Midbrain (tissue), 1 donor: ENCODE results near the gene CYP19A1.
A peak's percentile ranks its signal among the peaks of the same experiment; 100 is the strongest.

Experiments
- DNase-seq: peaks from one replicate; lab custom pipeline; 2025; lab: John Stamatoyannopoulos, UW

CYP19A1 gene

DNA sequence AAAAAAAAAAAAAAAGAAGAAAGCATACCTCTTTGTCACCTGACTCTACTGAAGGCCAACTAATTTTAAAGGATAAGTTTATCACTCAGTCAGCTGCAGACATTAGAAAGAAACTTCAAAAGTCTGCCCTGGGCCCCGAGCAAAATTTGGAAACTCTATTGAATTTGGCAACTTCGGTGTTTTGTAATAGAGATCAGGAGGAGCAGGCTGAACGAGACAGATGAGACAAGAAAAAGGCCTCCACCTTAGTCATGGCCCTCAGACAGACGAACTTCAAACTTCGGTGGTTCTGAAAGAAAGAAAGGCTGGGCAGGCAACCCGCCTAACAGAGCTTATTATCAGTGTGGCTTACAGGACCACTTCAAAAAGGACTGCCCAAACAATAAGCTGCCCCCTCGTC, 21.6 kb upstream of the CYP19A1 start:
- no peak for DNase-seq

- no peak for DNase-seq
Measured at GRCh38 chr15:51356983-51357382, 18.6 kb upstream of the CYP19A1 start.

DNA sequence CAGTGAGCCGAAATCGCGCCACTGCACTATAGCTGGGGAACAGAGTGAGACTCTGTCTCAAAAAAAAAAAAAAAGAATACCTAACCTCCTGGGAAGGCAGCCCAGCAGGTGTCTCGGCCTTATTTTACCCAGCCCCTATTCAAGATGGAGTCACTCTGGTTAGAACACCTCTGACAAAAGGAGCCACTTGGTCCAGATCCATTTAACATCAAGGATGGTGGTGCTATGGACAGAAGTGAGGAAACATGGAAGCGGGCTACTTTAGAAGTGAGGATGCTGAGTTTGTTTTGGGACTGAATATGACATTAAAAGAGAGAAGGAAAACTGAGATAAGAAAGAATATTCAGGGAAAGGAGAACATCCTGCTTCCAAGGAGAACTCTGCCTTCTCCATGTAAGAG, 17.8 kb upstream of the CYP19A1 start:
- DNase-seq, result no peak

- no peak for DNase-seq
Measured at GRCh38 chr15:51355096-51355495, 16.7 kb upstream of the CYP19A1 start.

DNA sequence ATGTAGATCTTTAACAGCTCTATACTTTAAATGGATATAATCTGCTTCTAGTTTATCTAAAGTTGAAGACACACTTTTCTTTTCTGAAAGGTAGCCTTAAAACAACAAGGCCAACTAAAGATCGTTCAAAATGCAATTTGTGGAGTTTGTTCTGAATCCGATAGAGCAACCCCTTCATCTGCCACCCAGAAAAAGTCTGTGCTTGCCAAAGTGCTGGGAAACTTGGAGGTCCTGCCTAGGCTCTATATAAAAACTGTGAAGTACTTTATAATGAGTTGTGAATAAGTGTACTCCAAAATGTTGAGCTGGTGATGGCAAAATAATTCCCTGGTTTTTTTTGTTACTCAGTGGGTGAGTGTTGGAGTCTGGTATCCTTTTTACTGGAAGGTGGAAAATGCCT, 15.6 kb upstream of the CYP19A1 start:
- no peak for DNase-seq

GRCh38 chr15:51350723-51351122, 12.3 kb upstream of the CYP19A1 start:
- DNase-seq, result no peak

DNA sequence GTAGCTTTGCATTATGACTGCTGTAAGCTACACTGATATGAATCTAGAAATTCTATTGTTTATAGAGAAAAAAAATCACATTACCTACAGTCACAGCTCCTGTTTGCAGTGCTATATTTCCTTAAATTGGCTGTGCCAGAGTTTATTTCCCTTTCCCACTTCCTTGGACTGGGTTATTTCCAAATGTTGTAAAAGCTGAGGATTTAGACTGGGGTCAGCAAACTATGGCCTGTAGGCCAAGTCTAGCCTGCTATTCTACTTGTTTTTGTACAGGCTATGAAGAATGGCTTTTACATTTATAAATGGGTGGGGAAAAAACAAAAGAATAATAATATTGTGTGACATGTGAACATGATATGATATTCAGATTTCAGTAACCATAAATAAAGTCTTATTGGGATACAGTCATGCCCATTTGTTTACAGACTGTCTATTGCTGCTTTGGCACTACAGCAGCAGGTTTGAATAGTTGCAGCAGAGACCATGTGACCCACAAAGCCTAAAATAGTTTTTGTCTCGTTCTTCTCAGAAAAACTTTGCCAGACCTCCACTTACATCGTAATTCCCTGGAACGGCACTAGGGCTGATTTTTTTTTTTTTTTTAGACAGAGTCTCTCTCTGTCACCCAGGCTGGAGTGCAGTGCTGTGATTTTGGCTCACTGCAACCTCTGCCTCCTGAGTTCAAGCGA, 10.9 kb upstream of the CYP19A1 start:
- DNase-seq, result peak; percentile 63

DNA sequence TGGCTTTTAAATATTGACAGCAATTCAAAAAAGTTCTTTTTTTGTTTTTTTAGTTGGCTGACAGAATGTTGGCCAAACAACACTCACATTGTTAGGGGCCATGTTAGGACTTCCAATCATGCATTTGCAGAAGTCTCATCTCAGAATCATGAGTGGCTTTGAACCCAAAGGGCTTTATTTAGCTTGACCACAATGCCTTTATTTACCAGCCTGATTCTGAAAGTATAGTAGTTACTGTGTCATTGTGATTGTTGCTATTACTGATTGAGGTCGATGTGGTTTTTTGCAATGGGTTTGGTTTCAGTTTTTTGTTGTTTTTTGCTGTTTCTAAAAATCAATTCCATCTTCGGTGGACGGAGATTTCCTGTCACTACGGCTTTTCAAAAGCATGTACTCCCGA, 10.3 kb upstream of the CYP19A1 start:
- peak; percentile 65 for DNase-seq

DNA sequence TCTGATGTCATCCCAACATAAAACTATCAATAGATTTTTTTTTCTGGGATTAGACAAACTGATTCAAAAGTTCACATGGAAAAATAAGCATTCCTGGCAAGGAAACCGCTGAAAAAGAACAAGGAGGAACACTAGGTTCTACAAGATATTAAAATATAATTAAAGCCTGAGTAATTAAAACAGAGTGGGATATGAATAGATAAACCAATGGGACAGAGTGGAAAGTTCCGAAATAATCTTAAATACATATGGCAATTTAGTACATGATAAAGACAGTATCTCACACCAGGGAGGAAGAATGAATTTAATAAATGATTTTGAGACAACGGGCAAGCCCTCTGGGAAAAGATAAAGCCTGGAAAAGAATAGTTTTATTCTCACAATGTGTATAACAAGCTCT, 7.7 kb upstream of the CYP19A1 start:
- no peak for DNase-seq

DNA sequence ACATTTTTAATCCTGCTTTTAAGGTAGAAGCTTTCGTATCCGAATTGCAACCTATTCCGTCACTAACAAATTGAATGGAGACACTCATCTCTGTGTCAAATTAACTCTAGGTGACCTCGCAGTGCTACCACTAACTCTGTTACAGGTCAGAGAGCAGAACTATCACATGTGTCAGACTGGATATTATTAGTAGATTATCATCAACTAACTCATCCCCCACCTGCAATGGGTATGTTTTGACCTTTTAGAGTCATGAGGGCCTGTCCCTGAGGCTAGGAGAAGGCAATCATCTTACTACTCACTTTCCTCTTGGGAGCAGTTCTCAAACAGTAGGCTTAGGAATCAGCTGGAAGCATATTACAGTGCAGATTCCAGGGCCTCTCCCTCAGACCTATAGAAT, 5.1 kb upstream of the CYP19A1 start:
- no peak for DNase-seq

DNA sequence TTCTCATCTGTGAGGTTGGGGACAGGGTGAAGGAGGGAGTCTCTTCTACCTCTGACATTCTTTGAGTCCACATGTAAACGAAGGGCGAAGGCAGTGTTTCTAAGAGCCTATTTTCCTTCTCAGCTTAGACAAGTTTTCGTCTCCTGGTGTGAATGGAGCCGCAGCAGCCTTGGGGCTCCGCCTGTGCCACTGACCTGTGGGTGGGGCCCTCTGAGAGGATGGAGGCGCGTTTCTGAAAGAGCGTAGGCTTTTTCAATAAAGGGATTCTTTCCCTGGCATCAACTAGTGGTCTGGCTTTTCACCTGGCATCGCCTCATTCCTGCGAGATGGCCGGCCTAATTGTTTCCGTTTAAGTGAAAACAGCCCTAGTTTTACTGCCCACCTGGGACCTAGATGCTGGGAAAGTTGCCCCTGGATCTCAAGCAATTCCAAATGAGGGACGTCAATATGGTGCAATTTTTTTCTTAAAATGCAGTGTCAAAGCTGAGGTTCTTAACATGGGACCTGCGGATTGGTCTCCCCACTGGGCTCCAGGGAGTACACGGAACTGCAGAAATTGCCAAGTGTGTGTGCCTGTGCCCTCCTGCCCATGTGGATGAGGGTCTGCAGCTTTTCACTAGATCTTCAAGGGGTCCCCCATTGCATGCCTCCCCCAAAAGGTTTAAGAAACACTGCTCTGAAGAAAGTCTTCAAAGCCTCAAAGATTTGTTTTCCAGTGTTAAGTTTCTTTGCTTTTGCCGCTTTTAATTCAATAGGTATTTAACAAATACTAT, 4.0 kb upstream of the CYP19A1 start:
- peak; percentile 32 for DNase-seq

DNA sequence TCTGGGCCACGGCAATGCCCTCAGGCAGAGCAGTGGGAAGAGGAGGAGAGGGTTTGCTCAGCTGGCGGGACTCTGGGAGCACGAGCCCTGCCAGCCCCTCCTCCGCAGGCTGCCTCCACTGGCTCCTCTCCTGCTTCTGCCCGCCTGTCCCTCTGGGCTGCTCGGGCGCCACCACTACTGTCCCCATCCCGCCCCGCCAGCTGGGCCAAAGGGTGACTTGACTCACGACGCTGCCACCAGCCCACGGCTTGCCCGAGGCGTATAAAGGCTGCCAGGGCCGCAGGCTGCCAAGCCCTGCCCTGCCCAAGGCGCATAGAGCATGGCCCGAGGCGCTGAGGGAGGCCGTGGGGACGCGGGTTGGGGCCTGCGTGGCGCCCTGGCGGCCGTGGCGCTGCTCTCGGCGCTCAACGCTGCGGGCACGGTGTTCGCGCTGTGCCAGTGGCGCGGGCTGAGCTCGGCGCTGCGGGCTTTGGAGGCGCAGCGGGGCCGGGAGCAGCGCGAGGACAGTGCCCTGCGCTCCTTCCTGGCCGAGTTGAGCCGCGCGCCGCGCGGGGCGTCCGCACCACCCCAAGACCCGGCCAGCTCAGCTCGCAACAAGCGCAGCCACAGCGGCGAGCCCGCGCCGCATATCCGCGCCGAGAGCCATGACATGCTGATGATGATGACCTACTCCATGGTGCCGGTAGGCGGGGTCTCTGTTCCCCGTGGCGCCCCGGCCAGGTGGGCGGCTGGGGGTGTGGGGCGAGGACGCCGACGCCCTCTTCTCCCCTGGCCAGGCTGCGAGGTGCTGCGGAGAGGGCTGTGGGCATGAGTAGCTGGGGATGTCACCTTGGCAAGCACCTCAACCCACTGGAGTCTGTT, 3.2 kb upstream of the CYP19A1 start, which contains the start of gene GLDN:
TSS of gene GLDN (plus strand) at position 290 of the 861 bp plus-strand sequence. CDS start at position 320, 30 bp downstream.
- DNase-seq, result peak; percentile 81

DNA sequence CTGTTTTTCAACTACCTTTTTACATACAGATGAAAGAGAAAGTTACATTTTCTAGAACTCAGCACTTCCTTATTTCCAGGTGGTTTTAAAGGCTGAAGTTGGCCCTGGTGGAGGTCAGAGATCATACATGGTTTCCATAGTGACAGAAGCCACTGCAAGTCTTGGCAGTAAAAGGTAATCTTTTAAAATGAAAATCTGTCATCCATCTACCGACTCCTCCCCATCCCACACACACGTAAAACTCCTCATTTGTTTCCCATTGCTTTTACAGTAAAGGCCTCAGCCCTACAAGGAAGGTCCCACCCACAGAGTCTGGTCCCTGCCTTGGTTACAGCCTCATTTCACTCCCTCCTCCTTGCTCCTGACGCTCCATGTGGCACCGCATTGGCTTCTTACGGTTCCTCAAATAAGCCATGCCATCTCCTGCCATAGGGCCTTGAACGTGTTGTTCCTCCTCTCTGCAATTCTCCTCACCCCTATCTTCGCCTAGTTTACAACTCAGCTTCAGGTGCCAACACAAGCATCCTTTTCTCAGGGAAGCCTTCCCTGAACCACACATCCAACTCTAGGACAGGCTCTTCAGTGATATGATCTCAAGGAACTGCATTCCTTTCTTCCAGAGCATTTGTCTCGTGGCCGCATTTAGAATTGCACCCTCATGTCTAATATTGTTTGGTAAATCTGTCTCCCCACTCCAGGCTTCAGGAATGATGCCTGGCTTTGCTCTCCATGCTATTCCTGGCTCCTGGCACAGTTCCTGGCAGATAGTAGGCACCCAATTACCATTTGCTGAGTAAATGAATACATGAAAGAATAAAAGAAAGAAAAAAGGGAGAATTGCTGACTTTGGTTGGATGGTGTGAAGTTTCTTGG, 2.6 kb downstream of the CYP19A1 start:
- no peak for DNase-seq

DNA sequence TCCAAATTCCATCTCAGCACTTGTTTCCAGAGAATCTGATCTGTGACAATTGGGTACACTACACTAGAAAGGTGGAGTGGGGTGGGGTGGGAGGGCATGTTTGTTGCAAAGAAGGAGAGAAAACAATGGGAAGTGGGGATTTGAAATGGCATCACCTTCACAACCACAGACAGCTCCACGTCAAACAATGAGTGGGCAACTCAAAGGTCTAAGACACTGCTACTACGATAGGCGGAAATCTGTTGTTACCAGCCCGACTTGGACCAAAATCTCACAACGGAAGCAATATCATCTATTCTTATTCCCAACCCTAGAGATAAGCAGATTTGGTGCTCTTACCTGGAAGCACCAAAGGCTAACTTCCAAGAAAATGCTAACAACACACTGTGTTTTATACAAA, 3.3 kb downstream of the CYP19A1 start:
- no peak for DNase-seq

DNA sequence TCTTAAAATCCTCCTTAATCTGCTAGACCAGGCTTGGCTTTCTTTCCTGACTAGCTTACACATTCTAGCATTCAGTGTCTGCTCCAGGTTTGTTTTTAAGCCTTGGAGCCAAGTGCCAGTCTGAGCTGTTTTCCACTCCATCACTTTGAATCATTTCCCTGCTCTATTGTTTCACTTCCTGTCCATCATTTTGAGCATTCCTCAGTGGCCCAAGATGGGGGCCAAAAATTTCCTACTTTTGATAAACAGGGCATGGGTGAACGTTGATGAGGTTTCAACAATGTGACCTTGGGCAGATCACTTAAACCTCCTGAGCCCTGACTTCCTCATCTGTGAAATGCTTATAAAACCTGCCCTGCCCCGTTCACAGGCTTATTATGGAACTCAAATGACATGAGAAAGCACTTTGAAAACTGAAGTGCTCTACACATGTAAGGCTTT, 4.4 kb downstream of the CYP19A1 start:
- no peak for DNase-seq

- no peak for DNase-seq
Measured at GRCh38 chr15:51333571-51333970, 4.8 kb downstream of the CYP19A1 start.

- DNase-seq, result peak; percentile 21
Measured at GRCh38 chr15:51332206-51333147, 5.9 kb downstream of the CYP19A1 start.

- DNase-seq, result no peak
Measured at GRCh38 chr15:51331141-51331540, 7.3 kb downstream of the CYP19A1 start.

GRCh38 chr15:51328926-51329325, 9.5 kb downstream of the CYP19A1 start:
- DNase-seq, result no peak

DNA sequence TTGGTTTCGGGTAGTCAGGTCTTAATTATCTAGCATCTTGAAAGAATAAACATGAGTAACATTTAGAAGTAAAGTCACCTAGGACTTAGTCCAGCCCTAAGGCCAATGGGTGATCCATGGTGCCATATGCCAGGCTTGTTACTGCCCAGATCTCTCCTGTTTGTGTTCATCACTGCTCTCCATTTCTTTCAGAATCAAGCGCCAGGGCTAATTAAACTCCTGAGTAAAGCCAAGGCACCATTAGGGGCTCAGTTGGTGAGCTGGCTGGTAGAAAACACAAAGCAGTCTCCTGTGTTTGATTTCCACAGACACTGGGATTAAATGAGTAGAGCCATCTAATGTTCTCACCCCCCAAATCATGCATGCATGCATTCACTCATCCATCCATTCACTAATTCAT, 11.3 kb downstream of the CYP19A1 start:
- DNase-seq, result no peak
